Measurements from ENCODE around the gene MICB. TPM values are rescaled to one million over a fixed set of nuclear protein-coding genes. Genes with fewer than 3 reads are reported as not detected.
A peak's percentile ranks its signal among the peaks of the same experiment; 100 is the strongest.
"Not testable (repeated sequence)": the region's sequence is repeated elsewhere in the genome, so short reads cannot be mapped to it uniquely, and the experiment has no call there.

Gene MICB
- total RNA-seq, 1 experiment from 2014 or later: 4.3 TPM

- ChIA-PET POLR2A (interaction anchor here (1.3 to 7.6 kb wide), 3 partner anchors 42 to 165 kb away, joined by 5 to 173 read pairs (median 7); partner anchors contain the start of genes DDX39B, GPANK1 and NFKBIL1), CTCF (no interaction called here)
- Mint-ChIP-seq H3K4me3 (ENCODE audit: unreplicated experiment) (peak overlapping the region; percentile 78), H3K9me3 (ENCODE audit: unreplicated experiment) (no peaks in the 10 kb centered on the region), H3K27ac (ENCODE audit: low read depth, unreplicated experiment) (no peak overlapping the region), H3K4me1 (ENCODE audit: insufficient read depth, unreplicated experiment) (peaks cover 41% of the 10 kb centered on the region), H3K36me3 (ENCODE audit: insufficient read depth, unreplicated experiment) (peaks cover 5% of the 10 kb centered on the region), H3K27me3 (ENCODE audit: insufficient read depth, unreplicated experiment) (no peaks in the 10 kb centered on the region)
- no peak for DNase-seq (ENCODE audit: unreplicated experiment)
- intact Hi-C loops (cut with micrococcal nuclease): loop anchor here (1.0 kb wide), 1 partner anchor 43 kb away; no protein-coding TSS in a partner anchor
- TF ChIP-seq CTCF (IDR thresholded peaks at IDR 0.05; ENCODE audit: unreplicated experiment): no peak
- no TSS peak for BruUV-seq (replicated peaks)
Observed at GRCh38 chr6:31498748-31499147, 803 bp downstream of the MICB start.

GRCh38 chr6:31499648-31500047, 1.7 kb downstream of the MICB start:
- not testable (repeated sequence) for H3K27me3 Mint-ChIP-seq (ENCODE audit: insufficient read depth, unreplicated experiment)

GRCh38 chr6:31502586-31502985, 4.6 kb downstream of the MICB start:
- CTCF ChIA-PET: no interaction called here

More at GRCh38 chr6:31499648-31500047, 1.7 kb downstream of the MICB start:
- intact Hi-C loops (cut with micrococcal nuclease); H3K36me3 Mint-ChIP-seq (ENCODE audit: insufficient read depth, unreplicated experiment); DNase-seq (ENCODE audit: unreplicated experiment); BruUV-seq (replicated peaks); H3K9me3 Mint-ChIP-seq (ENCODE audit: unreplicated experiment); H3K27ac Mint-ChIP-seq (ENCODE audit: low read depth, unreplicated experiment): not testable (repeated sequence)
- peaks cover 39% of the 10 kb centered on the region for H3K4me1 Mint-ChIP-seq (ENCODE audit: insufficient read depth, unreplicated experiment)
- peak overlapping the region; percentile 78 for H3K4me3 Mint-ChIP-seq (ENCODE audit: unreplicated experiment)
- ChIA-PET CTCF (interaction anchor here (0.6 kb wide), 1 partner anchor 47 kb away, joined by 3 read pairs; the partner anchor contains the start of gene ATP6V1G2), POLR2A (interaction anchor here (1.3 to 7.6 kb wide), 2 partner anchors 41 to 48 kb away, joined by 5 to 173 read pairs; partner anchors contain the start of genes DDX39B and NFKBIL1)

GRCh38 chr6:31509036-31509435, 11.1 kb downstream of the MICB start:
- POLR2A ChIA-PET; H3K4me3 Mint-ChIP-seq (ENCODE audit: unreplicated experiment); CTCF ChIA-PET; intact Hi-C loops (cut with micrococcal nuclease); H3K4me1 Mint-ChIP-seq (ENCODE audit: insufficient read depth, unreplicated experiment); BruUV-seq (replicated peaks); H3K9me3 Mint-ChIP-seq (ENCODE audit: unreplicated experiment); H3K27ac Mint-ChIP-seq (ENCODE audit: low read depth, unreplicated experiment); H3K27me3 Mint-ChIP-seq (ENCODE audit: insufficient read depth, unreplicated experiment); DNase-seq (ENCODE audit: unreplicated experiment): not testable (repeated sequence)
- peaks cover 25% of the 10 kb centered on the region for H3K36me3 Mint-ChIP-seq (ENCODE audit: insufficient read depth, unreplicated experiment)

More at GRCh38 chr6:31502586-31502985, 4.6 kb downstream of the MICB start:
- Mint-ChIP-seq H3K9me3 (ENCODE audit: unreplicated experiment) (no peaks in the 10 kb centered on the region), H3K4me3 (ENCODE audit: unreplicated experiment) (no peak overlapping the region), H3K4me1 (ENCODE audit: insufficient read depth, unreplicated experiment) (peaks cover 16% of the 10 kb centered on the region), H3K27me3 (ENCODE audit: insufficient read depth, unreplicated experiment) (no peaks in the 10 kb centered on the region), H3K36me3 (ENCODE audit: insufficient read depth, unreplicated experiment) (peaks cover 12% of the 10 kb centered on the region), H3K27ac (ENCODE audit: low read depth, unreplicated experiment) (no peak overlapping the region)
- POLR2A ChIA-PET: interaction anchor here (0.7 to 2.9 kb wide), 4 partner anchors 27 to 39 kb away, joined by 3 to 19 read pairs (median 3); partner anchors contain the start of gene DDX39B
- no peak for TF ChIP-seq CTCF (IDR thresholded peaks at IDR 0.05; ENCODE audit: unreplicated experiment)
- no TSS peak for BruUV-seq (replicated peaks)
- no peak for DNase-seq (ENCODE audit: unreplicated experiment)
- intact Hi-C loops (cut with micrococcal nuclease): no loop called here

GRCh38 chr6:31510007-31510406, 12.1 kb downstream of the MICB start:
- ChIA-PET CTCF (no interaction called here), POLR2A (no interaction called here)
- Mint-ChIP-seq H3K36me3 (ENCODE audit: insufficient read depth, unreplicated experiment) (peaks cover 25% of the 10 kb centered on the region), H3K27me3 (ENCODE audit: insufficient read depth, unreplicated experiment) (no peaks in the 10 kb centered on the region), H3K4me1 (ENCODE audit: insufficient read depth, unreplicated experiment) (no peaks in the 10 kb centered on the region), H3K27ac (ENCODE audit: low read depth, unreplicated experiment) (no peak overlapping the region), H3K9me3 (ENCODE audit: unreplicated experiment) (no peaks in the 10 kb centered on the region), H3K4me3 (ENCODE audit: unreplicated experiment) (no peak overlapping the region)
- TF ChIP-seq CTCF (IDR thresholded peaks at IDR 0.05; ENCODE audit: unreplicated experiment): no peak
- no TSS peak for BruUV-seq (replicated peaks)
- intact Hi-C loops (cut with micrococcal nuclease): no loop called here
- DNase-seq (ENCODE audit: unreplicated experiment): no peak
